Mucosa of rectum (tissue), 2 donors: ENCODE results near the gene KDM5A.
"Not testable (repeated sequence)": the region's sequence is repeated elsewhere in the genome, so short reads cannot be mapped to it uniquely, and the experiment has no call there.

Source experiments
- H3K27ac ChIP-seq, 2 donors: one replicate each; pipeline ENCODE4 v1.7.0; 2013; ENCODE audit warnings: inconsistent platforms in 2 of 2, low read depth in 2 of 2, low read length in 2 of 2
- H3K27me3 ChIP-seq, 2 donors: one replicate each; pipeline ENCODE4 v1.7.0; 2013; ENCODE audit warnings: low read length in 2 of 2; ENCODE audit not compliant: control insufficient read depth in 2 of 2, insufficient read depth in 2 of 2
- H3K36me3 ChIP-seq, 2 donors: one replicate each; pipeline ENCODE4 v1.7.0; 2013; ENCODE audit warnings: low read length in 2 of 2; ENCODE audit not compliant: control insufficient read depth in 2 of 2, insufficient read depth in 2 of 2
- H3K4me1 ChIP-seq, 2 donors: one replicate each; pipeline ENCODE4 v1.7.0; 2013; ENCODE audit warnings: low read length in 2 of 2, mild to moderate bottlenecking in 1 of 2; ENCODE audit not compliant: control insufficient read depth in 2 of 2, insufficient read depth in 2 of 2
- H3K4me3 ChIP-seq, 2 donors: one replicate each; pipeline ENCODE4 v1.7.0; 2013; ENCODE audit warnings: low read length in 2 of 2
- H3K9ac ChIP-seq, 2 donors: one replicate each; pipeline ENCODE4 v1.7.0; 2013; ENCODE audit warnings: low read length in 2 of 2, low read depth in 1 of 2, mild to moderate bottlenecking in 1 of 2
- H3K9me3 ChIP-seq, 2 donors: one replicate each; pipeline ENCODE4 v1.7.0; 2013; ENCODE audit warnings: low read length in 2 of 2; ENCODE audit not compliant: control insufficient read depth in 2 of 2
- donor health status: healthy.
- donor health status: Normal muscosa, but diverticular disease.

Gene KDM5A

GRCh38 chr12:389142-390096 lies at the start of gene KDM5A:
Gene KDM5A, minus strand, starts transcription at chr12:389320. Its CDS starts 229 bp downstream, at chr12:389091.
- Histone ChIP-seq H3K9ac (peak within 1 kb of the TSS; percentile 96 to 98), H3K4me3 (peak within 1 kb of the TSS; percentile 97 to 99), H3K36me3 (peaks cover 6 to 10% of the 10 kb centered on the region in 2 donors), H3K4me1 (peaks cover 16 to 18% of the 10 kb centered on the region in 2 donors), H3K9me3 (no peaks in the 10 kb centered on the region), H3K27me3 (no peaks in the 10 kb centered on the region), H3K27ac (peak within 1 kb of the TSS; percentile 98 to 99)

- H3K9ac ChIP-seq, H3K27me3 ChIP-seq, H3K9me3 ChIP-seq, H3K4me3 ChIP-seq, H3K4me1 ChIP-seq, H3K27ac ChIP-seq: not testable (repeated sequence)
- H3K36me3 ChIP-seq, result peaks cover 13 to 17% of the 10 kb centered on the region in 2 donors
Measured at GRCh38 chr12:435737-436136, 46.6 kb upstream of the KDM5A start.

- Histone ChIP-seq H3K36me3 (peaks cover 14 to 17% of the 10 kb centered on the region in 2 donors), H3K4me3 (no peak overlapping the region), H3K9ac (no peak overlapping the region)
Measured at GRCh38 chr12:422526-422925, 33.4 kb upstream of the KDM5A start.

GRCh38 chr12:418432-418831 lies 29.3 kb upstream of the KDM5A start:
- Histone ChIP-seq H3K27ac (no peak overlapping the region), H3K9ac (no peak overlapping the region), H3K4me3 (no peak overlapping the region), H3K4me1 (no peaks in the 10 kb centered on the region), H3K27me3 (no peaks in the 10 kb centered on the region), H3K9me3 (no peaks in the 10 kb centered on the region), H3K36me3 (peaks cover 10 to 21% of the 10 kb centered on the region in 2 donors)

More at GRCh38 chr12:422526-422925, 33.4 kb upstream of the KDM5A start:
- H3K9me3 ChIP-seq, result no peaks in the 10 kb centered on the region
- no peaks in the 10 kb centered on the region for H3K27me3 ChIP-seq
- no peak overlapping the region for H3K27ac ChIP-seq
- H3K4me1 ChIP-seq, result no peaks in the 10 kb centered on the region

- no peaks in the 10 kb centered on the region for H3K9me3 ChIP-seq
- no peak overlapping the region for H3K27ac ChIP-seq
- no peak overlapping the region for H3K9ac ChIP-seq
- H3K4me3 ChIP-seq, result no peak overlapping the region
- no peaks in the 10 kb centered on the region for H3K27me3 ChIP-seq
- H3K4me1 ChIP-seq, result no peaks in the 10 kb centered on the region
- H3K36me3 ChIP-seq, result peaks cover 22 to 28% of the 10 kb centered on the region in 2 donors
Measured at GRCh38 chr12:414859-415258, 25.7 kb upstream of the KDM5A start.

- no peaks in the 10 kb centered on the region for H3K9me3 ChIP-seq
Measured at GRCh38 chr12:402029-402389, 12.9 kb upstream of the KDM5A start.

GRCh38 chr12:401235-402028 lies 12.3 kb upstream of the KDM5A start, which contains the start of gene CCDC77:
Gene CCDC77, plus strand, starts transcription at chr12:401644. Its CDS starts 7,740 bp downstream, at chr12:409384.
- no peaks in the 10 kb centered on the region for H3K9me3 ChIP-seq
- H3K4me1 ChIP-seq, result peaks cover 9 to 13% of the 10 kb centered on the region in 2 donors
- H3K4me3 ChIP-seq, result peak within 1 kb of the TSS; percentile 89 to 98
- H3K27me3 ChIP-seq, result no peaks in the 10 kb centered on the region
- no peaks in the 10 kb centered on the region for H3K36me3 ChIP-seq
- H3K27ac ChIP-seq, result peak within 1 kb of the TSS; percentile 49 to 68
- H3K9ac ChIP-seq, result peak within 1 kb of the TSS; percentile 74 to 78

More at GRCh38 chr12:402029-402389, 12.9 kb upstream of the KDM5A start:
- Histone ChIP-seq H3K4me1 (peaks cover 9 to 13% of the 10 kb centered on the region in 2 donors), H3K4me3 (peak overlapping the region; percentile 89 to 98), H3K27me3 (no peaks in the 10 kb centered on the region), H3K36me3 (no peaks in the 10 kb centered on the region), H3K27ac (no peak overlapping the region), H3K9ac (peak overlapping the region; percentile 74 to 78)

GRCh38 chr12:400828-401227 lies 11.7 kb upstream of the KDM5A start:
- H3K9ac ChIP-seq, result peak overlapping the region; percentile 48 to 78
- H3K27ac ChIP-seq, result no peak overlapping the region
- H3K27me3 ChIP-seq, result no peaks in the 10 kb centered on the region
- no peaks in the 10 kb centered on the region for H3K36me3 ChIP-seq
- peak overlapping the region; percentile 89 to 98 for H3K4me3 ChIP-seq
- peaks cover 9 to 13% of the 10 kb centered on the region in 2 donors for H3K4me1 ChIP-seq
- H3K9me3 ChIP-seq, result no peaks in the 10 kb centered on the region

GRCh38 chr12:388541-389141 lies 479 bp downstream of the KDM5A start:
- peaks cover 14 to 18% of the 10 kb centered on the region in 2 donors for H3K36me3 ChIP-seq
- peak overlapping the region; percentile 96 to 98 for H3K9ac ChIP-seq
- peak overlapping the region; percentile 97 to 99 for H3K4me3 ChIP-seq
- no peaks in the 10 kb centered on the region for H3K27me3 ChIP-seq
- H3K27ac ChIP-seq, result peak overlapping the region; percentile 98 to 99
- H3K4me1 ChIP-seq, result peaks cover 16 to 18% of the 10 kb centered on the region in 2 donors
- no peaks in the 10 kb centered on the region for H3K9me3 ChIP-seq
